DND-41 (cell line): ENCODE measurements around the gene KREMEN2.

ENCODE experiments used
- ATAC-seq: fragments of 200-7000 bp; cut with Tn5 transposase; 3 replicates; pipeline ENCODE4 v1.9.1; 2021; ENCODE audit warnings: low read depth; ENCODE audit not compliant: insufficient read depth
- DNase-seq: peaks from one replicate; pipeline ENCODE4 v3.0.0-alpha.2; 2020
- H2AFZ ChIP-seq: 2 replicates; pipeline ENCODE4 v1.6.0; 2012; ENCODE audit warnings: low read depth, low read length
- H3K27ac ChIP-seq: 2 replicates; pipeline ENCODE4 v1.5.1; 2012; ENCODE audit warnings: low read length, inconsistent platforms
- H3K27me3 ChIP-seq: fragments of 200-600 bp; sonication (generic); 2 replicates; pipeline ENCODE4 v1.6.0; 2012; ENCODE audit warnings: low read length, mild to moderate bottlenecking, inconsistent platforms; ENCODE audit not compliant: insufficient read depth, poor library complexity
- H3K36me3 ChIP-seq: 2 replicates; pipeline ENCODE4 v1.5.1; 2012; ENCODE audit warnings: low read length, inconsistent platforms; ENCODE audit not compliant: insufficient read depth
- H3K4me1 ChIP-seq: 2 replicates; pipeline ENCODE4 v1.5.1; 2012; ENCODE audit warnings: mild to moderate bottlenecking, low read length; ENCODE audit not compliant: insufficient read depth
- H3K4me2 ChIP-seq: 2 replicates; pipeline ENCODE4 v1.6.0; 2012; ENCODE audit warnings: mild to moderate bottlenecking, moderate library complexity, low read length, inconsistent platforms; ENCODE audit not compliant: insufficient read depth
- H3K4me3 ChIP-seq, 2 experiments: fragments of 200-600 bp in 1 of 2; shearing (Covaris generic) in 1 of 2; 2 replicates each; pipeline ENCODE4 v1.5.1; 2012 to 2016; ENCODE audit warnings: inconsistent platforms in 2 of 2, low read length in 2 of 2, mild to moderate bottlenecking in 2 of 2, low read depth in 1 of 2, moderate library complexity in 1 of 2
- H3K79me2 ChIP-seq: 2 replicates; pipeline ENCODE4 v1.6.0; 2012; ENCODE audit warnings: low read length, inconsistent platforms; ENCODE audit not compliant: insufficient read depth
- H3K9ac ChIP-seq: 2 replicates; pipeline ENCODE4 v1.6.0; 2012; ENCODE audit warnings: low read depth, mild to moderate bottlenecking, inconsistent platforms, low read length, moderate library complexity
- H3K9me3 ChIP-seq: 2 replicates; pipeline ENCODE4 v1.5.1; 2012; ENCODE audit warnings: low read length, moderate library complexity, mild to moderate bottlenecking, inconsistent platforms; ENCODE audit not compliant: insufficient read depth, severe bottlenecking
- H4K20me1 ChIP-seq: 2 replicates; pipeline ENCODE4 v1.6.0; 2012; ENCODE audit warnings: low read length; ENCODE audit not compliant: insufficient read depth
- CTCF ChIP-seq: IDR thresholded peaks from 2 replicates; pipeline ENCODE4 v1.5.1; 2012; ENCODE audit warnings: borderline replicate concordance, low read length, moderate library complexity, mild to moderate bottlenecking; ENCODE audit not compliant: poor library complexity, severe bottlenecking; ENCODE audit errors: extremely low read depth
- EZH2 ChIP-seq: IDR thresholded peaks from 3 replicates; pipeline ENCODE4 v1.6.1; 2012; ENCODE audit warnings: borderline replicate concordance, low read depth, mild to moderate bottlenecking, moderate library complexity, low read length, inconsistent platforms; ENCODE audit not compliant: severe bottlenecking

Gene KREMEN2

GRCh38 chr16:2985893-2986355, 21.8 kb downstream of the KREMEN2 start:
- Histone ChIP-seq H3K27me3 (no peaks in the 10 kb centered on the region), H3K9me3 (no peaks in the 10 kb centered on the region), H4K20me1 (no peaks in the 10 kb centered on the region), H3K79me2 (peaks cover 5% of the 10 kb centered on the region), H3K4me1 (peaks cover 23% of the 10 kb centered on the region), H3K27ac (no peak overlapping the region), H3K4me3 (no peak overlapping the region), H3K36me3 (no peaks in the 10 kb centered on the region), H3K9ac (no peak overlapping the region), H3K4me2 (no peak overlapping the region), H2AFZ (no peak overlapping the region)
- no peak for TF ChIP-seq CTCF
- TF ChIP-seq EZH2, result no peak
- ATAC-seq (no peak), DNase-seq (no peak)

GRCh38 chr16:2986623-2987188, 22.6 kb downstream of the KREMEN2 start:
- Histone ChIP-seq H3K9ac (no peak overlapping the region), H2AFZ (no peak overlapping the region), H4K20me1 (no peaks in the 10 kb centered on the region), H3K36me3 (no peaks in the 10 kb centered on the region), H3K79me2 (no peaks in the 10 kb centered on the region), H3K4me1 (peaks cover 16% of the 10 kb centered on the region), H3K4me3 (no peak overlapping the region), H3K9me3 (no peaks in the 10 kb centered on the region), H3K27me3 (no peaks in the 10 kb centered on the region), H3K4me2 (no peak overlapping the region), H3K27ac (no peak overlapping the region)
- ATAC-seq, result no peak
- TF ChIP-seq EZH2, result no peak
- no peak for TF ChIP-seq CTCF
- DNase-seq, result no peak

- no peak overlapping the region for H3K9ac ChIP-seq
- H4K20me1 ChIP-seq, result no peaks in the 10 kb centered on the region
- TF ChIP-seq EZH2 (no peak), CTCF (no peak)
Observed at GRCh38 chr16:2987286-2987685, 23.2 kb downstream of the KREMEN2 start.

More at GRCh38 chr16:2987286-2987685, 23.2 kb downstream of the KREMEN2 start:
- ATAC-seq, result no peak
- Histone ChIP-seq H3K27me3 (no peaks in the 10 kb centered on the region), H3K36me3 (no peaks in the 10 kb centered on the region), H3K4me1 (peaks cover 13% of the 10 kb centered on the region), H3K9me3 (no peaks in the 10 kb centered on the region), H3K27ac (no peak overlapping the region), H3K4me2 (no peak overlapping the region), H3K4me3 (no peak overlapping the region), H3K79me2 (no peaks in the 10 kb centered on the region), H2AFZ (no peak overlapping the region)
- no peak for DNase-seq
